Prostate gland (tissue), 2 donors: Measurements from ENCODE around the gene PAPSS2. TPM values are rescaled to one million over a fixed set of nuclear protein-coding genes. Genes with fewer than 3 reads are reported as not detected.

ENCODE experiments used
- DNase-seq: peaks from one replicate; pipeline ENCODE4 v3.0.0-alpha.2; 2019; ENCODE audit warnings: low spot score
- H3K27ac ChIP-seq, 2 donors: fragments of 200-600 bp; sonication (generic); 2 replicates each; pipeline ENCODE4 v1.5.1; 2017 to 2019
- H3K27me3 ChIP-seq: fragments of 200-600 bp; sonication (generic); replicated peaks from 2 replicates; pipeline ENCODE4 v1.5.1; 2019; ENCODE audit not compliant: insufficient read depth
- H3K36me3 ChIP-seq, 2 donors: fragments of 200-600 bp; sonication (generic); 1 replicate in 1 of 2; 2 replicates in 1 of 2; pipeline versions ENCODE4 v1.5.1 to v1.8.1; 2017 to 2019
- H3K4me1 ChIP-seq: fragments of 200-600 bp; sonication (generic); replicated peaks from 2 replicates; pipeline ENCODE4 v1.5.1; 2019
- H3K4me3 ChIP-seq, 2 donors: fragments of 200-600 bp; sonication (generic); 2 replicates each; pipeline ENCODE4 v1.5.1; 2017 to 2019
- H3K9me3 ChIP-seq: fragments of 200-600 bp; sonication (generic); 2 replicates; pipeline ENCODE4 v1.5.1; 2017
- POLR2A ChIP-seq: fragments of 450-650 bp; IDR thresholded peaks from one replicate; pipeline ENCODE4 v1.6.1; 2016; ENCODE audit warnings: antibody characterized with exemption, mild to moderate bottlenecking
- POLR2AphosphoS5 ChIP-seq: sonication (generic); formaldehyde crosslinking; IDR thresholded peaks from one replicate; pipeline ENCODE4 v1.6.1; 2017; ENCODE audit warnings: antibody characterized with exemption
- WGBS: methylation state at CpG from one replicate; pipeline ENCODE4 v1.1.5; 2018; 5-methylcytosine and 5-hydroxymethylcytosine counted together
- intact Hi-C: fragments of 100-400 bp; cut with DNase I; formaldehyde crosslinking; loops from one replicate; pipeline ENCODE4 v1.14.2; 2022
- total RNA-seq, 2 donors: library from RNA; depleted of rRNA; stranded (reverse); fragments of >200 nt; gene quantifications; one replicate each; pipeline ENCODE4 v1.1.0, GENCODE V29; 2016
- TF ChIP-seq, protein P1 (sequence below), 4 experiments: fragments of 200-600 bp in 2 of 4; fragments of 450-650 bp in 2 of 4; sonication (generic) in 2 of 4; IDR thresholded peaks; 1 replicate in 3 of 4; 2 replicates in 1 of 4; pipeline ENCODE4 v1.5.1; 2016 to 2019; ENCODE audit warnings: antibody characterized with exemption in 4 of 4, mild to moderate bottlenecking in 2 of 4, moderate library complexity in 2 of 4

PAPSS2 gene
- total RNA-seq, 2 donors from 2014 or later, result 5.5 to 9.0 TPM

DNA sequence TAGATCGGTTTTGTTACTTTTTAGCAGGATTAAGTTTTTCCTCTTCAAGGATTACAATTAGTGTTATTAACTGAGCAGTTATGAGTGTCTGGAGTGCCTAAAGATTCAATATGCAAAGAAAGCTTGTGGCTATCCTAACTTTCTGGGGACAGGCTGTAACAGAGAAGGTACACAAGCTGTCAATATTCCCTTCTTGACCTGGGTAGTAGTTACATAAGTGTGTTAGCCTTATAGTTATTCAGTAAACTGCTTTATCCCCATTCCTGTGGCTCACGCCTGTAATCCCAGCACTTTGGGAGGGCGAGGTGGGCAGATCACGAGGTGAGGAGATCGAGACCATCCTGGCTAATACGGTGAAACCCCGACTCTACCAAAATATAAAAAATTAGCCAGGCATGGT, 126.7 kb downstream of the PAPSS2 start:
- no peak for DNase-seq
- Histone ChIP-seq H3K36me3 (no peaks in the 10 kb centered on the region), H3K9me3 (no peaks in the 10 kb centered on the region), H3K4me3 (no peak overlapping the region), H3K27me3 (no peaks in the 10 kb centered on the region), H3K4me1 (no peaks in the 10 kb centered on the region), H3K27ac (no peak overlapping the region)
- 98% methylated on average over 7 of the region's 7 CpGs for WGBS
- TF ChIP-seq POLR2AphosphoS5 (no peak), POLR2A (no peak)
- TF ChIP-seq, protein P1, sequence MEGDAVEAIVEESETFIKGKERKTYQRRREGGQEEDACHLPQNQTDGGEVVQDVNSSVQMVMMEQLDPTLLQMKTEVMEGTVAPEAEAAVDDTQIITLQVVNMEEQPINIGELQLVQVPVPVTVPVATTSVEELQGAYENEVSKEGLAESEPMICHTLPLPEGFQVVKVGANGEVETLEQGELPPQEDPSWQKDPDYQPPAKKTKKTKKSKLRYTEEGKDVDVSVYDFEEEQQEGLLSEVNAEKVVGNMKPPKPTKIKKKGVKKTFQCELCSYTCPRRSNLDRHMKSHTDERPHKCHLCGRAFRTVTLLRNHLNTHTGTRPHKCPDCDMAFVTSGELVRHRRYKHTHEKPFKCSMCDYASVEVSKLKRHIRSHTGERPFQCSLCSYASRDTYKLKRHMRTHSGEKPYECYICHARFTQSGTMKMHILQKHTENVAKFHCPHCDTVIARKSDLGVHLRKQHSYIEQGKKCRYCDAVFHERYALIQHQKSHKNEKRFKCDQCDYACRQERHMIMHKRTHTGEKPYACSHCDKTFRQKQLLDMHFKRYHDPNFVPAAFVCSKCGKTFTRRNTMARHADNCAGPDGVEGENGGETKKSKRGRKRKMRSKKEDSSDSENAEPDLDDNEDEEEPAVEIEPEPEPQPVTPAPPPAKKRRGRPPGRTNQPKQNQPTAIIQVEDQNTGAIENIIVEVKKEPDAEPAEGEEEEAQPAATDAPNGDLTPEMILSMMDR (IDR thresholded peaks at IDR 0.05), result no peak
- intact Hi-C loops, result no loop called here

DNA sequence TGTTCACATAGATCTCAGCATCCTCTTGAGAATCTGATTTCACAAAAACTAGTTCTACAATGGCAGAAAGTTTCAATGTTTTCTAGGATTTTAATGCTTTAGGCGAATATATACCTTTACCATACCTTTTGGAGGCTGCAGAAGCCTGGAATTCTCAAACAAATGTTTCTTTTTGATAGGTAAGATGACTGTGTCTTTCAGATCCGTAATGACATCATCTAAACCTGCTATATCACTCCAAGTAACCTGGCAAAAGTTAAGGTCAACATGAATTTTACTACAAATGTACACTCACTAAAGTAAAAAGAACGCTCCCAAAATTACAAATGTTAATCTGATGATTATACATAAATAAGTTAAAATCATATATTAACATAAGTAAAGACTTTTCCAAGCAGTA, 130.5 kb downstream of the PAPSS2 start:
- no peaks in the 10 kb centered on the region for H3K9me3 ChIP-seq
- H3K4me1 ChIP-seq, result no peaks in the 10 kb centered on the region
- intact Hi-C loops, result no loop called here
- no peaks in the 10 kb centered on the region for H3K27me3 ChIP-seq
- no peak overlapping the region for H3K27ac ChIP-seq
- H3K36me3 ChIP-seq, result no peaks in the 10 kb centered on the region
- TF ChIP-seq POLR2AphosphoS5 (no peak), POLR2A (no peak)
- TF ChIP-seq, protein P1 (IDR thresholded peaks at IDR 0.05), result no peak
- WGBS, result 94% methylated on average over 3 of the region's 3 CpGs
- no peak overlapping the region for H3K4me3 ChIP-seq
- DNase-seq, result no peak

DNA sequence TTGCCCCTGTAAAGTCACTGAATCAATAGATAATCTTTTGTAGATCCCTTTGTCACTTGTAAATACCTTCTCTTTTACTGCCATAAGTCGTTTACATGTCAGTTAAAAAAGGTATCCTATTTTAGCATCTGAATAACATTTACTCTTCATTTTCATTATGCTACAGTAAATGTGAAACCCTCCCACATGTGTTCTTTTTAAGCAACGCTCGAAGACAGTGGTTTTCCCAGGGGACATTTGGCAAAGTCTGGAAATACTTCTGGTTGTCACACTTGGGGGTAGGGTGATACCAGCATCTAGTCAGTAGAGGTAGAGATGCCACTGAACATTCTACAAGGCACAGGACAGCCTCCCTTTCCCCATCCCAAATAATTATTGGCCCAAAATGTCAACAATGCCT, 134.6 kb downstream of the PAPSS2 start:
- intact Hi-C loops, result no loop called here
- Histone ChIP-seq H3K9me3 (no peaks in the 10 kb centered on the region), H3K4me1 (no peaks in the 10 kb centered on the region), H3K4me3 (no peak overlapping the region), H3K27ac (peak overlapping the region; percentile 29 to 54), H3K36me3 (no peaks in the 10 kb centered on the region), H3K27me3 (no peaks in the 10 kb centered on the region)
- no peak for DNase-seq
- TF ChIP-seq POLR2AphosphoS5, result peak; percentile 37
- TF ChIP-seq, protein P1 (IDR thresholded peaks at IDR 0.05), result no peak
- 26% methylated on average over 3 of the region's 3 CpGs for WGBS

Other genes with a start within 250 kb of the PAPSS2 start
- gene MINPP1, start 155.0 kb upstream of the PAPSS2 start, total RNA-seq, result 10 to 100 TPM; 26.6 to 29.3 TPM
- 10 to 100 TPM; 50.2 to 59.6 TPM for gene ATAD1, start 158.3 kb downstream of the PAPSS2 start, total RNA-seq
- gene KLLN, start 203.7 kb downstream of the PAPSS2 start, total RNA-seq, result 1 to 10 TPM in 1 of 2 donors, under 1 TPM in 1; 0.55 to 1.1 TPM
- 10 to 100 TPM; 85.8 to 90.2 TPM for gene PTEN, start 203.7 kb downstream of the PAPSS2 start, total RNA-seq